ENCODE data around the gene TFAP2D.

The TFAP2D gene

DNA sequence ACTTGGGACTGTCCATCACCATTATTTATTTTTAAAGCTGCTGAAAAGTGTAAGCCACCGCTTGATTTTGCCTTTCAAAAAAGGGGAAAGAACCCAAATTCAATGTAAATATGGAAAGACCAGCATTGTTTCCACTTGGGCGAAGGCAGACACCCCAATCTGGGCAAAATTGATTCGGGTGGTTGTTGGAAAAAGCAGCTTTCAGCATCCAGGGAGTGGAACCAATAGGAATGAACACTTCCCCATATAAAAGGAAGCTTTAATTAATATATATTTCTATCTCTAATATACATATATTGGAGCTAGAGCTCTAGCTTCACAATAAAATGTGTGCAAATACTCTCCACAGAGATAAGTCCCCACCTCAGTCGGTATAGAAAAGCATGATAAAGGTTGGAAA is at the start of gene TFAP2D:
Gene TFAP2D, plus strand, starts transcription at position 301 of the 400 bp plus-strand sequence. CDS start 530 bp downstream, outside the sequence.
- DNase-seq = no peak

DNA sequence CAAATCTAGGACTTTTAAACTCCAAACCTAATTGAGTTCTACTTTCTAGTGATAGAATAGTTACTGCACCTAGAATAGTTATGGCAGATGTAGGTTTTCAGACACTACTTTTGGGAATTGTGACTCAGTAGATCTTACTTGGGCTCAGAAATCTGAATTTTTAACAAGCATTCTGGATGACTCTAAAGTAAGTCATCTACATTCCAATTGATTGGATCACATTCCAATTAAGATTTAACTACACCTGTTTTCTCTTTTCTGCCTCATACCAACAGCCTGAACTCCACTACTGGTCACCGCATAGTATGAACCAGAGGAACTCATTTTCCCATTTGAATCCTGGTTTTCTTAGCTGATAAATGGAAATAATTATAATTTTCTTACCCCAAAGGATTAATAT is 49.5 kb upstream of the TFAP2D start:
- DNase-seq = no peak

DNA sequence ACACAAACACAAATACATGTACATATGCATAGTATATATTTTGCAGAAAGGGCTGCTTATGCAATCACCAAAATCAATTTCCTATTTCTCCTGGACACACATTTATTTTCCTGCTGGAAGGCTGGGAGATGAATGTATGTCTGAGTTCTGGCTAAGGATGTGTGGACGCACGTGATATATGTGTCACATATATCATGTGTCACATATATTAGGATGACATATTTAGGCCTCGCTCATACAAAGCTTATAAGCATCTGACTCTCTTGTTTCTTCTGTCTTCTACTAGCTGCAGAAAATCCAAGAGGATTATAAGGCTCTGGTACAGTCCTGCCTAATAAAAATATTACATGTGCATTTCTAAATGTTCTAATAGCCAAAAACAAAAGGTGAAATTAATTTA is 47.2 kb upstream of the TFAP2D start:
- DNase-seq = no peak

GRCh38 chr6:50681213-50681824 is 32.0 kb upstream of the TFAP2D start:
- DNase-seq = no peak

GRCh38 chr6:50689210-50689609 is 24.1 kb upstream of the TFAP2D start:
- no peak for DNase-seq

DNA sequence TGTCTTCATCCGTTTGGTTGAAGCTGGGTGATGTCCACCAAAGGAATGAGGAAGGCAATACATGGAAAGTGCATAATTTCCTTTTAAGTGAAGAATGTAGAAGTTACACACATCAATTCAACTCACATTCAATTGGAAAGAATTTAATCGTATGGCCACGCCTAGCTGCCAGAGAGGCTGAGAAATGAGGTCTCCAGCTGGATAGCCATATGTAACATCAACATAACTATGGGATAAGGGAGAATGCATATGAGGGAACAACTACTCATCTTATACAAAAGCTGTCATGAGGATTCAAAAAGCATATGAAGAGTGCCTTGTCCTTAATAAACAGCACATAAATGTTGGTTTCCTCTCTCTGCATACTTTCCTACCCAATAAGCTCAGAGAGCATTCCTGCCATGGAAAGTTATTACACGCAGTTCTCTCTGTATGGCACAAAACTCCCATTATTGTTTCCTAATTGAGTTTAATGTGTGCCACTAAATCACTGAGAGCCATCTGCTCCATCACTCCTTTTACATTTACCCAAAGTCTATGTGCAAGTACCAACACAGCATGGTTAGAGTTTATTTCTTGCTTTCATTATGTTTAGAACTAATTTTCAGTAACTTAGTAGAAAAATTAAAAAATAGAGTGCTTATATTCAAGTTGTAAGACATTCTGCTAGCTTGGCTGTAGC is 21.4 kb upstream of the TFAP2D start:
- DNase-seq = no peak

DNA sequence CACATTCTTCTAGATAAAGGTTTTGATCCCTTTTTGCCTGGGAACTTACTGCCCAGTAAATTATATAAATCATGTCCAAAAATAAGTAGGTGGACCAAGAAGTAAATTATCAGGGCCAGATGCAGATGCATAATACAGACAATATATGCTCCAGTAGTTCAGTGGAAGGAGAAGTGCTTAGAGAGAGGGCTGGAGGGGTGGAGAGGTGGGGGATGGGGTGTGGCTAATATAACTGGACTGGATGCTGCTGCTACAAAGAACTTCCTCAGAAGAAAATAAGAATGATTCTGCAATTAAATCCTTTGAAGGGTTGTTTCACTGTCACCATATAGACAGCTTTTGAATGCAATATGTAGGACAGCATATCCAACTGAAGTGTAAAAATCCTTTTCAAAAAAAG is 14.8 kb upstream of the TFAP2D start:
- no peak for DNase-seq

- no peak for DNase-seq
Measured at GRCh38 chr6:50699051-50699775, 14.1 kb upstream of the TFAP2D start.

GRCh38 chr6:50706575-50706974 is 6.8 kb upstream of the TFAP2D start:
- no peak for DNase-seq

DNA sequence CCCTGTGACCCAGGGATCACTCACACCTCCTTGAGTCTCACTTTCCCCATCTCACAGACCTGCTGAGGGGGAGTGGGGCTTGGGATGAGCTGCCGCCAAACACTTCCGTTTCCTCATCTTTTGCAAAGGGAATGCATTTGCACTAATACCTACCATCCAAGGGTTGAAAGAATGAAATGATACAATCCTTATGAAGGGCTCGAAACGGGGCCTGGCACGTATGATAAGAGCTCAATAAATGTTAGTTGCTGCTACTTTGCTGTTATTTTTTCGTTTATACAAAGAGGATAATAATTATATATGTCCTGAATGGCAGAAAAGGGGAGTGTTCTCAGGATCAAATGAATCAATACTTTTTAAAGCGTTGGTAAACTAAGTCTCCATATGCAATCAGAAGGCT is 6.1 kb upstream of the TFAP2D start:
- DNase-seq = no peak

GRCh38 chr6:50707652-50708300 is 5.5 kb upstream of the TFAP2D start:
- DNase-seq = no peak

DNA sequence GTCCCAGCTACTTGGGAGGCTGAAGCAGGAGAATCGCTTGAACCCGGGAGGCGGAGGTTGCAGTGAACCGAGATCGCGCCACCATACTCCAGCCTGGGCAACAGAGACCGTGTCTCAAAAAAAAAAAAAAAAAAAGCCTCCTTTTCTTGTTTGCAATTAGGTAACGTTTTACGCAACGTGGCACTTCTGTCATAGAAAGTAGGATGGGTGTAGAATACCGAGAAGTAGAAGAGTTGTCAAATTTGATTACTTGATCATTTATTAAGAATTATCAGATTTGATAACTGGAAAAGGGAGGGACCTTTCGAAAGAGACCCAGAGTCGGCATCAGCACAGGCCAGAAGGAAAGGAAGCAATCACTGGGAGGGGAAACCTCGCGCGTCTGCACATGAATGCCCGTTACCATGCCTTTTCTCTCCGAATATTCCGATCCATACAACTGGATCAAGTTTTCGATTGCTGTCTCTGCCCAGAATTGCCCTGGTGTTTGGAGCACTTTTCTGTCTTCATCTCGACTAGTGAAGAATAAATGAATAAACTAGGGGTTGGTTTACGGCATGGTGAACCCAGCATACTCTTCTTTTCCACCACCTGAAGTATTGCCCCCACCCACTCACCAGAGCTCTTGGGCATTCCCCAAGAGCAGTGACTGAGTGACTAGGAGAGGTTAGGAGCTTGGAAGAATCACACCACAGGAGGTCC is 4.5 kb upstream of the TFAP2D start:
- DNase-seq = no peak

DNA sequence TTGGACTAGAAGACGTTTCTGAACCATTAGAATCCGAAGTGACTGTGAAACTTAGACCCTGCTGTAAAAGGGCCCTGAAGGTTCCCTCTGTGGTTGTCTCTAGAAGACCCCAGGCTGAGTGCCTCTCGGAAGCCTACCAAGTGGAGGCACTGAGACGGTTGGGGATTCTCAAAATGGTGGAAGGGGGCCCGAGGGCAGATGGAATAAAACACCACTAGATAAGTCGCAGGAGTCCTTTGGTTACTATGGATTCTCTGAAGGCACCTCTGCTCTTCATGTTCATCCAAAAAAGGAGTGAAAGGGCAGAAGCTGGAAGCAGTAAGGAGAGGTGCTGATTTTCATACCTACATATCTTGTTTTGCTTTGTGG is 4.0 kb upstream of the TFAP2D start:
- DNase-seq = no peak

DNA sequence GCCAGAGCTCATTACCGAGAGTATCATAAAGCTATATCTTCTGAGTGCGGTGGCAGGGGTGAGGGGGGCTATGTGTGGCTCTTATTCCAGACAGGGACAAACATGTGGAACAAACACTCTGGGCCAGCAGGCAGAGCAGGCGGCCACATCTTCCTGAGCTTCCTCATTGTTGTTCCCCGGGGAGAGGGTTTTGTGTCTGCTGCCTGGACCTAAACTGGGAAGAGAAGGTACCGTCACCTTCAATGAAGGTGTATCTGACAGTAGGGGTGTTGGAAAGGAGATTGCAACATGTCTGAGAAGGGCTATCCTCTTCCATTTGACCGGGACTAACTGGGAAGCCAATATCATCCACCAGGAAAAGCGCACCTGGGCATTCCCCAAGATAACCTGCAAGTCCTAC is 1.6 kb upstream of the TFAP2D start:
- no peak for DNase-seq

DNA sequence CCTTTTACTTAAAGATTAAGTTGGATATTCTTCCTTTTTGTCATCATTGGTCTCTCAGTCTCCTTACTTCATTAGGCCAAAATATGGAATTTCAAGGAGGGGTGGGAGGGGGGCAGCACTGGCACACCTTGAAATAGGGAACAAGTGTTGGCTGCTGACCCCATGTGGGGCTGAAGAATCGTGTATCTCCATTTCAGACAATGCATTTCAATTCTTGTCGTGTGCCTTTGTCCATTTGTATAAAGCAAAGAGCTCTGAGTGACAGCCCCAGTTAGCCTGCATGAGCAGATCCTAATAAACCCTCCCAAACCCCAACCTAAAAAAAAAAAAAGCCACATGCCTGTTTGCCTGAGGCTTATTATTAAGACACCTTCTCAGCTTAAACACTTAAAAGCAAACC is 1.0 kb upstream of the TFAP2D start:
- no peak for DNase-seq

- no peak for DNase-seq
Measured at GRCh38 chr6:50713977-50714486, 706 bp downstream of the TFAP2D start.

DNA sequence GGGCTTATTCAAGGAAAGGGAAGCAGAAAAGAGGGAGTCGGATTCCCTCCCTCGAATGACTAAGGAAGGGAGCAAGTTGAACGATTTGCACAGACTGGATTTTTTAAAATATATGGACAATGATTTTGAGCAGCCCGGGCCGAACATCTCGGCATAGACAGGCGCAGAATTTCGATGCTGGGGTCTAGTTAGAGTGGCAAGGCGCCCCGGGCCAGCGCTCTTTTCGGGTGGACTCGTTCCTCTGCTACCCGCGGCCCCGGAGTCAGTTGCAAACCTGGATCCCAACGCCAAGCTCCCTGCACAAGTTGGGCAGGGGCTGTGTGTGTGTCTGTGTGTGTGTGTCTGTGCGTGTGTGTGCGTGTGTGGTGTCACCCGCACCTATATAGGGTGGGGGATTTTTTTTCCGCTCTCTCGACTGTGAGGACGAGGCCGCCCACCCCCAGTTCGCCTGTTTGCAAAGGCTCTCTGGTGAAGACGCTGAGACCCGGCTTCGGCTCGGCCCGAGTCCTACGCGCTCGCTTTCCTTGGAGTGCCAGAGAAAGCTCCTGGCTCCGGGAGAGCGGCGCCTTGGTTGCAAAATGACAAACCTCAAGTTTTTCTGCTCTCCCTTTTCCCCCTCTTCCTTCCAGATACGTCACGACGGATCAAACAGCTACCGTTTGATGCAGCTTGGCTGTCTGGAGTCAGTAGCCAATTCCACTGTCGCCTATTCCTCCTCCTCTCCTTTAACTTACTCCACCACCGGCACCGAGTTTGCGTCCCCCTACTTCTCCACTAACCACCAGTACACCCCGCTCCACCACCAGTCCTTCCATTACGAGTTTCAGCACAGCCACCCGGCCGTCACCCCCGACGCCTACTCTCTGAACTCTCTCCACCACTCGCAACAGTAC is 1.4 kb downstream of the TFAP2D start:
- no peak for DNase-seq

GRCh38 chr6:50716899-50717509 is 3.7 kb downstream of the TFAP2D start:
- DNase-seq = no peak

DNA sequence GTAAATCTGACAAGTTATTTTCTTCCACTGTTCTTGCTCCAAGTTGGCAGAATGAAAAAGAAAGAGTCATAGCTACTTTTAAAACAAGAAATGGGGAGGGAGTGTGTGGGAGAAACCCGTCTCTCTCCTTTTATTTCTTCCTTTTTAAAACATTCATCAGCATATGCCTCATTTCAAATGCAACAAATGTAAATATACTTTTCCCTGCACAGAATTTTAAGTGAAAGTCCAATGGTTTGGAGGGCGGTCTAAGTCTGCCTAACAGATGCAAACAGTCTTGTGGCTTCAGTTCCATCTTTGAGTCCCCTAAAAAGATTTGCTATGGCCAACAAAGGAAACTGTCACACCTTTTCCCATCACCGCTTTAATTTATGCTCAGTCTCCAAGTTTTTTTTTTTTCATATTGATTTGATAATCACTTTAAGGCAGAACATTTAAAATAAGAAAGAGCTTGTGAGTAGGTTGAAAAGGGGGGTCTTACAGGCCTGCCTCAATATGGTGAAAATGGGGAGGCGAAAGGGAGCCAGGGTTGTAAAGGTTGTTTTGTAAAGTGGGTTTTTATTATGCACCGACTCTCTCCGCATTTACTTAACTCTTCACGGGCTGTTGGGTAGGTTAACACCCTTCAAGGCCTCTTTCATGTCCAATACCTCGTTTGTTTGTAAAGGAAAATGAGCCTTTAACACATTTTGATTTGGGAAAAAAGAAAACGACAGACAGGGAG is 4.6 kb downstream of the TFAP2D start:
- no peak for DNase-seq

GRCh38 chr6:50718566-50718965 is 5.2 kb downstream of the TFAP2D start:
- DNase-seq = no peak

DNA sequence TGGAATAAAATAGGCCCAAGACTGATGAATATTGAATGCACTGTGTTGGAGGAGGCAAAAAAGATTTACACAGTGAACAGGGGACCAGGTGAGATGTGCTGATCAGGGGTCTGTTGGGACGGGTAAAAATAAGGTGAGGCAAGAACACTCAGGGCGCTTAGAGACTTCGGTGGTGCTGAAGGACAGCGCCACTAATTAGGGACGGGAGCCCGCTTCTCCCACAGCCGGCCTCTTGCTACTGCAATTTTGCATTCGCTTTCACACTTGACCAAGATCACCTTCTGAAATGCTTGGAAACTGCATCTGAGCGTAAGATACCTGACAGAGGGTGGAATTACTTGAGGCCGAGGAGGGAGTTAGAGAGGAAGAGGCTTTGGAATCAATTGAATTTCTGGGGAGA is 7.3 kb downstream of the TFAP2D start:
- no peak for DNase-seq

Measured in NCI-H774 (cell line).